ENCODE measurements around the gene FZD2. TPM values are rescaled to one million over a fixed set of nuclear protein-coding genes. Genes with fewer than 3 reads are reported as not detected.

FZD2 gene
- total RNA-seq, 1 experiment from 2014 or later, result 11.6 TPM

GRCh38 chr17:44527954-44528353, 29.3 kb upstream of the FZD2 start:
- Histone ChIP-seq H3K4me1 (ENCODE audit: insufficient read depth, low read length) (0 out of 2 replicates have a peak, but pooled peaks cover 3% of the 10 kb centered on the region), H4K20me1 (ENCODE audit: low read length) (no peaks in the 10 kb centered on the region), H3K79me2 (ENCODE audit: low read length) (no peaks in the 10 kb centered on the region), H3K36me3 (ENCODE audit: low read depth, low read length) (no peaks in the 10 kb centered on the region), H3K9me2 (replicated peaks; ENCODE audit: low read length) (no peaks in the 10 kb centered on the region), H3K27ac (ENCODE audit: low read length) (no peak overlapping the region), H2AFZ (ENCODE audit: low read length) (no peak overlapping the region), H3K9me3 (ENCODE audit: low read length) (0 out of 2 replicates have a peak, but pooled peaks cover 6% of the 10 kb centered on the region), H3F3A (ENCODE audit: low read length, unreplicated experiment) (no peaks in the 10 kb centered on the region), H3K4me3 (ENCODE audit: low read length) (no peak overlapping the region), H3K4me2 (ENCODE audit: low read length) (no peak overlapping the region), H3K9ac (ENCODE audit: low read length) (no peak overlapping the region), H3K27me3 (ENCODE audit: low read length) (no peaks in the 10 kb centered on the region)
- no peak for ATAC-seq
- ChIA-PET POLR2A (ENCODE audit: unreplicated experiment) (no interaction called here), CTCF (no interaction called here)
- no peak for DNase-seq
- TF ChIP-seq EZH2 (IDR thresholded peaks at IDR 0.05; ENCODE audit: low read length, unreplicated experiment) (no peak), CTCF (conservative IDR thresholded peaks at IDR 0.05; ENCODE audit: low read depth, low read length) (no peak), EZH2phosphoT487 (IDR thresholded peaks at IDR 0.05; ENCODE audit: borderline replicate concordance, low read length) (no peak)
- intact Hi-C loops (cut with micrococcal nuclease), result no loop called here
- BruUV-seq (replicated peaks), result no TSS peak

GRCh38 chr17:44529864-44530263, 27.4 kb upstream of the FZD2 start:
- intact Hi-C loops (cut with micrococcal nuclease), result no loop called here
- no TSS peak for BruUV-seq (replicated peaks)

More at GRCh38 chr17:44529864-44530263, 27.4 kb upstream of the FZD2 start:
- no peaks in the 10 kb centered on the region for H3K9me2 ChIP-seq (replicated peaks; ENCODE audit: low read length)
- H3K4me2 ChIP-seq (ENCODE audit: low read length), result no peak overlapping the region
- no peaks in the 10 kb centered on the region for H3K27me3 ChIP-seq (ENCODE audit: low read length)
- H3F3A ChIP-seq (ENCODE audit: low read length, unreplicated experiment), result no peaks in the 10 kb centered on the region
- TF ChIP-seq EZH2phosphoT487 (IDR thresholded peaks at IDR 0.05; ENCODE audit: borderline replicate concordance, low read length) (no peak), CTCF (conservative IDR thresholded peaks at IDR 0.05; ENCODE audit: low read depth, low read length) (no peak), EZH2 (IDR thresholded peaks at IDR 0.05; ENCODE audit: low read length, unreplicated experiment) (no peak)
- ChIA-PET CTCF (no interaction called here), POLR2A (ENCODE audit: unreplicated experiment) (no interaction called here)
- DNase-seq (peak; percentile 55), ATAC-seq (peak; percentile 39)
- 0 out of 2 replicates have a peak, but pooled peaks cover 6% of the 10 kb centered on the region for H3K9me3 ChIP-seq (ENCODE audit: low read length)
- no peaks in the 10 kb centered on the region for H3K36me3 ChIP-seq (ENCODE audit: low read depth, low read length)
- no peaks in the 10 kb centered on the region for H3K79me2 ChIP-seq (ENCODE audit: low read length)
- no peak overlapping the region for H3K4me3 ChIP-seq (ENCODE audit: low read length)
- peak overlapping the region; percentile 15; the same call in 1 of the 2 replicates for H2AFZ ChIP-seq (ENCODE audit: low read length)
- 0 out of 2 replicates have a peak, but pooled peaks cover 7% of the 10 kb centered on the region for H3K4me1 ChIP-seq (ENCODE audit: insufficient read depth, low read length)
- no peak overlapping the region for H3K27ac ChIP-seq (ENCODE audit: low read length)
- no peaks in the 10 kb centered on the region for H4K20me1 ChIP-seq (ENCODE audit: low read length)
- no peak overlapping the region for H3K9ac ChIP-seq (ENCODE audit: low read length)

All from PC-3 (cell line).